ENCODE data around the gene ARL8A. TPM values are rescaled to one million over a fixed set of nuclear protein-coding genes. Genes with fewer than 3 reads are reported as not detected.
A peak's percentile ranks its signal among the peaks of the same experiment; 100 is the strongest.
"Not testable (repeated sequence)": the region's sequence is repeated elsewhere in the genome, so short reads cannot be mapped to it uniquely, and the experiment has no call there.

ARL8A gene
- total RNA-seq, 1 experiment from 2014 or later = 25.6 TPM

- no peak for DNase-seq (ENCODE audit: low read depth)
Observed at GRCh38 chr1:202113690-202114300, 30.7 kb downstream of the ARL8A start.

GRCh38 chr1:202112859-202113689 lies 31.5 kb downstream of the ARL8A start:
- DNase-seq (ENCODE audit: low read depth) = peak; percentile 13

GRCh38 chr1:202111589-202111988 lies 32.9 kb downstream of the ARL8A start:
- DNase-seq (ENCODE audit: low read depth) = not testable (repeated sequence)

- no peak for DNase-seq (ENCODE audit: low read depth)
Observed at GRCh38 chr1:202110977-202111376, 33.6 kb downstream of the ARL8A start.

- no peak for DNase-seq (ENCODE audit: low read depth)
Observed at GRCh38 chr1:202107801-202108731, 36.5 kb downstream of the ARL8A start.

GRCh38 chr1:202107321-202107761 lies 37.2 kb downstream of the ARL8A start:
- no peak for DNase-seq (ENCODE audit: low read depth)

GRCh38 chr1:202106340-202107254 lies 37.9 kb downstream of the ARL8A start:
- no peak for DNase-seq (ENCODE audit: low read depth)

GRCh38 chr1:202105571-202106339 lies 38.8 kb downstream of the ARL8A start:
- DNase-seq (ENCODE audit: low read depth) = no peak

GRCh38 chr1:202104073-202104472 lies 40.5 kb downstream of the ARL8A start:
- DNase-seq (ENCODE audit: low read depth) = no peak

- no peak for DNase-seq (ENCODE audit: low read depth)
Observed at GRCh38 chr1:202101184-202101583, 43.4 kb downstream of the ARL8A start.

GRCh38 chr1:202093858-202094257 lies 50.7 kb downstream of the ARL8A start:
- no peak for DNase-seq (ENCODE audit: low read depth)

GRCh38 chr1:202090994-202091393 lies 53.5 kb downstream of the ARL8A start:
- DNase-seq (ENCODE audit: low read depth) = no peak

GRCh38 chr1:202088206-202088605 lies 56.3 kb downstream of the ARL8A start:
- DNase-seq (ENCODE audit: low read depth) = no peak

- DNase-seq (ENCODE audit: low read depth) = no peak
Observed at GRCh38 chr1:202086579-202087350, 57.8 kb downstream of the ARL8A start.

- no peak for DNase-seq (ENCODE audit: low read depth)
Observed at GRCh38 chr1:202085682-202086373, 58.7 kb downstream of the ARL8A start.

GRCh38 chr1:202084791-202085681 lies 59.5 kb downstream of the ARL8A start:
- no peak for DNase-seq (ENCODE audit: low read depth)

All from LHCN-M2 (cell line).